Activated CD4-positive, alpha-beta T cell treated with anti-CD3 and anti-CD28 coated beads, Interleukin-2, Interleukin-4, amounts not matched to agents 100 ng/mL and 50 ng/mL, durations not matched to agents 16 hours and 8 hours (primary cell): Measurements from ENCODE around the gene SLC35E2B.
"Not testable (repeated sequence)": the region's sequence is repeated elsewhere in the genome, so short reads cannot be mapped to it uniquely, and the experiment has no call there.

ENCODE experiments used
- DNase-seq: peaks from one replicate; pipeline ENCODE4 v3.0.0-alpha.2; 2020; ENCODE audit warnings: low spot score

SLC35E2B gene

DNA sequence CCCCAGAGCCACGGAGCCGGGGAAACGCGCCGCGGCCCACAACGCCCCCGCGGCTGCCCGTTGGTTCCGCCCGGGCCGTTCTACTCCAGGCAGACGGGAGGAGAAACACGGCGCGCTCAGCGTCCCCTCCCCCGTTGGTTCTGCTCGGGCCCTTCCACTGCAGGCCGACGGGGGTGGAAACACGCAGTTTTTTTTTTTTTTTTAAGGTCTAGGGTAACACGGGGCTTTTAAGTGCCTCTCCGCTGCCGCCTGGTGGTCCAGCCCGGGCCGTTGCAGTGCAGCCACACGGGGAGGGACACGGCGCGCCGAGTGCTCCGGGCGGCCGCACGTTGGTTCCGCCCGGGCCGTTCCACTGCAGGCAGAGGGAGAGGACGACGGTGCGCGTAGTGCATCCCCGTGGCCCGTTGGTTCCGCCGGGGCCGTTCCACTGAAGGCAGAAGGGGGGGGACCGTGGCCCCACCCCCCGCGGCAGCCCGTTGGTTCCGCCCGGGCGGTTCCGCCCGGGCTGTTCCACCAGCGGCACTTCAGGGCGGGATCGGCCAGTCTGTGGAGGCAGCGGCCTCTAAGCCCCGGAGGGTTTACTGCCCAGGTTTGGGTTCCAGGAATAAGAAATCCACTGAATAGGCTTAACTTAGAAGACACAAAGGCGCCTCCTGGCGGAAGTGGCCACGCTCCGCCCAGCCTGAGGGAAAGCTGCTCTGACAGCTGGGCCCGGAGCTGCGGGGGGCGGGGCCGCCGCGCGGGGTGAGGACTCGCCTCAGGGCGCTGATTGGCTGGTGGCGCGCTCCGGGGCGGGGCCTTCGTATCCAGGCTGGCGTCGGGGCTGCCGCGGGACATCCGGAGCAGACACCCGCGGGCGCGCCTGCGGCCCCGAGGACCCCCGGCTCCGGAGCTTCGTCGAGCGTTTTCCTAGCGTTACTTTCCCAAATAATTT lies at the start of gene SLC35E2B:
SLC35E2B (minus strand) TSS at position 82 of the 934 bp plus-strand sequence. CDS start 16,096 bp downstream, outside the sequence.
- peak; percentile 88 for DNase-seq

DNA sequence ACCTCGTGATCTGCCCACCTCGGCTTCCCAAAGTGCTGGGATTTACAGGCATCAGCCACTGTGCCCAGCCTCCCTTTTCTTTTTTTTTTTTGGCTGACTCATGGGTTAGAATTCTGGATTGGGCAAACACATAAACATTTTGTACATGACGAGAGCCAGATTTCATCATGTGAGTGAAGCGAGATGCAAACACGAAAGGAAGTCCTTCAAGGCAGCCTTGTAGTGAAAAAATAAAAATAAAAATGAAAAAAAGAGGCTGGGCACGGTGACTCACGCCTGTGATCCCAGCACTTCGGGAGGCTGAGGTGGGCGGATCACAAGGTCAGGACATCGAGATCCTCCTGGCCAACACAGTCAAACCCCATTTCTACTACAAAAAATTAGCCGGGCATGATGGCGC lies 48.4 kb upstream of the SLC35E2B start:
- DNase-seq: not testable (repeated sequence)

DNA sequence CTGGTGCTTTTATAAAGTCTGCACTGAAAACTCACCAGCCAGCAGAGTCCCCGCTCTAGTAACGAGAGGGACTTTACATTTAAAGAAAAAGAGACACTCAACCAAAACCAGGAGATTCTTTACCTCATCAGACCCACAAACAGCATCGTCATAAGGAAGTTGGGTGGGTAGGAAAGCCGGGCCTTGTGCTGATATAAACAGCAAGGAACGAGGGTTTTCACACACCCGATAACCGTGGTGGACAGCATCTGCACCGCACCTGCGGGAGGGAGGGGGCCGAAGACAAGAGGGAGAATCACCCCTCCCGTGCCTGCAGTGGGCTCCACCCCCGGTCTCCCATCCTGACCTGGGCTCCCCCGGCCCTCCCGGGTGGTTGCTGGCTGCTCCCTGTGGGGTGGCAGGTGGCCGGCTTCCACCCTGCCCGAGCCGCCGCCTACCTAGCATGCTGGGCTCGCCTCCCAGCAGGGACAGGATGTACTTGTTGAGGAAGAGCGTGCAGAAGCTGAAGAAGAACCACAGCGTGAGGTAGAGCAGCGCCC lies 46.3 kb upstream of the SLC35E2B start:
- not testable (repeated sequence) for DNase-seq

DNA sequence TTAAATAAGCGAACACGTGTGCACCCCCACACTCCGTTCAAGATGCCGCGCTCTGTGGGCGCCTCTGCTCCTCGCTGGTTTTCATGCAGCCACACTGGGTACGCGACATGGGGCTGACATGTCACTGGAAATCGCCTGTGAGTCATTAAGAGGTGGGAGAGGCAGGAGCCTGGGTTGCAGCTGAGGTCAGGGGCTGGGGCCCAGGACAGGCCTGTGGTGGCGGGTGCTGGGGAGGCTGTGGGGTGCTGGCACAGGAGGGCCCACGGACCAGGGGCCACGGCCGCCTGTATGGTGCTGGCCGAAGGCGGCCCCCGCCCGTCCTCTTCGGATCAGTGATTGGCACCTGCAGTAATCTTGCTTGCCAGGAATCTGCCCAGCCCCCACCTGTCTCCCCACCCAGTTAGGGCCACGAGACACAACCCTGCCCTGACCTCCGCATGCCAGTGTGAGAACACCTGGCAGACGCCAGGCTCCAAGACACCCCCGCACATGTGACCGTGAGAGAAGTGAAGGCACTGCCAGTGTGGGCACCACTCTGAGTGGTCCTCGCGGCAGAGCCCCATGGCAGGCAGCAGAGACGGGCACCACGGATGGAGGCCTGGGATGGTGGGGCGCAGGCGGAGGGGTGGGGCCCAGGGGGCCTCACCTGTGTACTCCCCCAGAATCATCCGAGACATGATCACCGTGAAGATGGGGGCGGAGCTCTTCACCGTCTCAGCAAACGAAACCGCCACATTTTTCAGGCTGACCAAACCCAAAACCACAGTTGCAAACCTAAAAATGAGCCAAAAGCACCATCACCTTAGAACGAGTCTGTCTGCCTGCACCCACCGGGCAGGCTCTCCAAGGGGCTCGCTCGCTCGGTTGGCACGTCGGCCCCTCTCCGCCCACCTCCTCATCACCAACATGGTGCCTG lies 45.3 kb upstream of the SLC35E2B start:
- not testable (repeated sequence) for DNase-seq

DNA sequence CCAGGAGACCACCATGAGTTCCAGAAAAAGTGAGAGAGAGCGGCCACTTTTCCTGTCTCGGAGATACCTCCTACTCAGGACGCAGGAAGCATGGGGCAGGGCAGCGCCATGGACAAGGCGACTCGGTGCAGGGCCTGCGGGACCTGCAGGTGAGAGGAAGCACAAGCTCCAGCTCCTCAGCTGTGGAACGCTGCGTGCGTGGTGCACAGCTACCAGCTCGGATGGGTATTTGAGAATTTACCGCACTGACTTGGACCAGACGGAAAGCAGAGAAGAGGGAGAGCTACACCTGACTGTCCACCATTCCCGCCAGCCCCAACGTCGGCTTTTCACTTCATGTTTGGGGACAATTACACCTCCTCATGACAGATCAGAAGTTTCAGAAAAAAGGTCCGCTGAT lies 39.8 kb upstream of the SLC35E2B start:
- DNase-seq: no peak

DNA sequence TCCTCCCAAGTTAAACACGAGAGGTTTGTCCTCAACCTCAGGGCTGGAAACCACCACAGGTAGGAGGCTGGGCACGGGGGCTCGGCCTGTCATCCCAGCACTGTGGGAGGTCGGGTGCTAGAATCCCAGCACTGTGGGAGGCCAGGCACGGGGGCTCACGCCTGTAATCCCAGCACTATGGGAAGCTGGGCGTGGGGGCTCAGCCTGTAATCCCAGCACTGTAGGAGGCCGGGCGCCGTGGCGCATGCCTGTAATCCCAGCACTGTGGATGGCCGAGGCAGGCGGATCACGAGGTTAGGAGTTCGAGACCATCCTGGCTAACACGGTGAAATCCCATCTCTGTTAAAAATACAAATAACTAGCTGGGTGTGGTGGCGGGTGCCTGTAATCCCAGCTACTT lies 38.3 kb upstream of the SLC35E2B start:
- DNase-seq: no peak

DNA sequence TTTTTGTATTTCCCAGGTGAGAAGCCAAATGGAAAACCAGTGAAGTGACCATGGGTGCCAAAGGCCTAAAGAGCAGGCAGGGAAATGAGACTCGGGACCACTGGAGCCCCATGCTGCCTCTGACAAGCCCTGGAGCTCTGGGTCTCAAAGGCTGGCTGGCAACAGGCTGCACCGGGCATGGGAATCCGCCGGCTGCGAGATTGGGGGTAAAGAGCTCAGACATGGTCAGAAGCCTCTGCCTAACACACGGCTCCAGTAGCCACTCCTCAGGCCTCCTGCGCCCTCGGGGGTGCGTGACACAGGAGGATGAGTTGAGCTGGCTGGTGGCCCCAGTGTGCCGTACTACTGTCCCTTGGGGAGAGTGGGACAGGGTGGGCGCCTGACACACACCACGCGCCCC lies 37.6 kb upstream of the SLC35E2B start:
- DNase-seq: not testable (repeated sequence)

DNA sequence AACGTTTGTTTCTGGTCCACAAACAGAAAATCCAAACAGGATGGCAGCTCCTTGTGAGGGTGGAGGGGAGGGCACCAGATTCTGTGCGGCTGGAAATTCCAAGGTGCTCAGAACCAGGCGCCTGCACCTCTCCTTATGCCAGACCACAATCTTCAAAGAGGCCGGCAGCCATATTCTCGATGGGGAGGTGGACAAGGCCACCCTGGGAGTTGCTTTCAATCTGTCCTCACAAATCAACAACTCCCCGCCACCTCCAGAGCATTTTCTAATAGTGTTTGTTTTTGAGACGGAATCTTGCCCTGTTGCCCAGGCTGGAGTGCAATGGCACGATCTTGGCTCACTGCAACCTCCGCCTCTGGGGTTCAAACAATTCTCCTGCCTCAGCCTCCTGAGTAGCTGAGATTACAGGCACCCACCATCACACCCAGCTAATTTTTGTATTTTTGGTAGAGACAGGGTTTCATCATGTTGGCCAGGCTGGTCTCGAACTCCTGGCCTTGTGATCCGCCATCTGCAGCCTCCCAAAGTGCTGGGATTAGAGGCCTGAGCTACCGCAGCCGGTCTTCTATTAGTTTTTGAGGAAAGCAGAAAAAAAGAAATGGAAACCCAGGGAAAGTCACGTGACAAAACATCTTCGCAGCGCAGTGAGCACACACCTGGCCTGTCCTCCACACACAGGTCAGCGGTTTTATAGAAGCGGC lies 36.7 kb upstream of the SLC35E2B start:
- not testable (repeated sequence) for DNase-seq

DNA sequence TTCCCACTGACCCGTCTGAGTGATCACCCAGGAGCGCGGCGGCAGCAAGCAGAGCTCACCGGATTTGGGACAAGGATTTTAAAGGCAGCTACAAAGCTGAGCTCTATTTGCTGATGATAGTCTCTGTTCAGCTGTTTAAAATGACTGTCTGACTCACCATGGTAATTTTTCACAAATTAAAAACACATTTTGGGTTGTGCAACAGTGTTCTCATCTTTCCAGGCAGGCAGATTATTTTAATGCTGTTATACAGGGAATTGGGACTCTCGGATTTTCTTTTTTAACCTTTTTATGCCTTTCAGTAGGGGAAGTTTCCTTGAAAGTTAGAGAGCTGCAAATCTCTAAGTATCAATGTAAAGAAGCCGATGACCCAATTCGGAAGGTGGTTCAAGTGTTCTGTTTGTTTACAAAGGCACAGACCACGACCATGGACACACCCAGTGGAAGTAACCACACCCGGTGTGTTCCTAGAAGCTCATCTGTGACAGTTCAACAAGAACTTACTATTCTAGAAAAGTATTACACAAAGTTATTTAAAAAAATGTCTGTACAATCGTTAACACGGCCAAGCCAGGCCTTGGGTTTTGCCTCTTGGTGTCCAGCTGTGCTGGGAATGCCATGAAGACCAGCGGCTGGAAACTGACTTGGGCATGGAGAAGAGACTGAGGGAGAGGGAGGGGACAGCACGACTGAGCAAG lies 35.9 kb upstream of the SLC35E2B start:
- peak; percentile 11 for DNase-seq

DNA sequence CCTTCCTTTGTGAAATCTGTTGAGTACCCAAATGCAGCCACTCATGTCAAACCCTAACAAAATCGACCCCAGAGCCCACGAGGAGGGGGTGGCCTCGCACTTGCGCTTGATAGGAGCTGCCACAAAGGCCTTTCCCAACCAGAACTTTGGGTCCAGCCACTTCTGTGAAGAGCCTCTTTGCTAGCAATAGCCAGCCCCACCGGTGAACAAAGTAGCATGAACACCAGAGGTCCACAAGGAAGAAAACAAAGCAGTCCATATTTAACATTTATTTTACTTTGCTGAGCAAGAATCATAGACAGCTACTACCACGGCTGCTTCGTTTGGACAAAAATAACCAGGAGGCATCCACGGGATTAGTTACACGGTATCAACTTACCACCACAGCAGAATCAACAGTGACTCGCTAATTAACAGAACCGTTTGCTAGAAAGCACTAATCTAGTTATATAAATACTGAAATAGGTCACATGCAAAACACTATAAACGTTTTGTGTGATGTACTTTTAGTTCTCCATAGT lies 34.6 kb upstream of the SLC35E2B start:
- not testable (repeated sequence) for DNase-seq

DNA sequence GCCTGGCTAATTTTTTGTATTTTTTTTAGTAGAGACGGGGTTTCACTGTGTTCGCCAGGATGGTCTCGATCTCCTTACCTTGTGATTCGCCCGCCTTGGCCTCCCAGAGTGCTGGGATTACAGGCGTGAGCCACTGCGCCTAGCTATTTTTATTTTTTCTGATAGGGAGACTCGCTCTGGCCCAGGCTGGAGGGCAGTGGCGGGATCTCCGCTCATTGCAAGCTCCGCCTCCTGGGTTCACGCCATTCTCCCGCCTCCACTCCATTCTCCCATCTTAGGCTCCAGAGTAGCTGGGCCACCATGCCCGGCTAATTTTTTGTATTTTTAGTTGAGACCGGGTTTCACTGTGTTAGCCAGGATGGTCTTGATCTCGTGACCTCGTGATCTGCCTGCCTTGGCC lies 33.5 kb upstream of the SLC35E2B start:
- not testable (repeated sequence) for DNase-seq

DNA sequence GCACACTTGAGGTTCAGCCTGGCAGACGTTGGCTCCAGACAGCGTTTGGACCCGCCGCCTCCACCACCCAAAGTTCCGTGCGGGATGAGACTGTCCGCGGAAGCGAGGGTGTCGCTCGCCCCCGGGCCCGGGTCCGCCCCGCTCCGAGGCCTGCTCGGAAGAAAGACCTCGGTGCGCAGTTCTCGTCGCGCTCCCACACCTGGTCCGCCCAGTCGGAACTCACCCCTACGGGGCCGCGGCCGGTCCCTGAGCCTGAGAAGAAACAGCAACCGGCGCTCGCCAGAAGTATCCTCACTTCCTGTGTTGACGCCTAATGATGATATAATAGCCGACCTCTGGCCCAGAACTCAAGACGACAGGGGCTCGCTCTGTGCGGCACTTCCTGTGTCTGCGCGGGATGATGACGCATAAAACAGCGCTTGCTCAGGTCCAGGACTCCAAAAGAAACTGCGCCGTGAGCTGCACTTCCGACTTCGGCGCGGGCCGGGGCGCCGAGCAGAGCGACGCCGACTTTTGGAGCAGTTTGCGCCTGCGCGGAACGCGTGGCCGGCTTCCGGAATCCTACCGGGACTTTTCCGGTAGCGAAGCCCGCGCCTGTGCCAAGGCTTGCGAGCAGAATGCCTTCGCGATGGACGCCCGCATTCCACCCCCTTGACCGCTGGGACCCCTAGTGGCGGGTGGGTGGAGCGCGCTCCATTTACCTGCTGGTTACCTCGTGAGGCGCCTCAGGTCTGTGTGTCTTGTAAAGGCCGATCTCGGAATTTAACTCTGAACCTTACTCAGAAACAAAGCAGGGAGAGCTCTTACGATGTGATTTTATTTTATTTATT lies 31.7 kb upstream of the SLC35E2B start, which contains the start of gene CDK11A:
CDK11A (minus strand) TSS at position 323 of the 830 bp plus-strand sequence. CDS start 1,539 bp downstream, outside the sequence.
- DNase-seq: peak; percentile 99

DNA sequence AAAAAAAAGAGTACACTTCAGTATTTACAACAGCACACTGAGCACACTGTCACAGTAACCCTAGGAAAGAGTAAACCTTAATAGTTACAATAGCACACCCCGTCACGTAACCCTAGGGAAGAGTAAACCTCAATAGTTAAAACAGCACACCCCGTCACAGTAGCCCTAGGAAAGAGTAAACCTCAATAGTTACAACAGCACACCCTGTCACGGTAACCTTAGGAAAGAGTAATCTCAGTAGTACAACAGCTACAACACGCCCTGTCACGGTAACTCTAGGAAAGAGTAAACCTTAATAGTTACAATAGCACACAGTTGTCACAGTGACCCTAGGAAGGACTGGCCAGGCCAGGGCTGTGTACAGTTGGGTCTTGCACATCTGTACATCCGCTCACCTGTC lies 28.6 kb upstream of the SLC35E2B start:
- DNase-seq: no peak

DNA sequence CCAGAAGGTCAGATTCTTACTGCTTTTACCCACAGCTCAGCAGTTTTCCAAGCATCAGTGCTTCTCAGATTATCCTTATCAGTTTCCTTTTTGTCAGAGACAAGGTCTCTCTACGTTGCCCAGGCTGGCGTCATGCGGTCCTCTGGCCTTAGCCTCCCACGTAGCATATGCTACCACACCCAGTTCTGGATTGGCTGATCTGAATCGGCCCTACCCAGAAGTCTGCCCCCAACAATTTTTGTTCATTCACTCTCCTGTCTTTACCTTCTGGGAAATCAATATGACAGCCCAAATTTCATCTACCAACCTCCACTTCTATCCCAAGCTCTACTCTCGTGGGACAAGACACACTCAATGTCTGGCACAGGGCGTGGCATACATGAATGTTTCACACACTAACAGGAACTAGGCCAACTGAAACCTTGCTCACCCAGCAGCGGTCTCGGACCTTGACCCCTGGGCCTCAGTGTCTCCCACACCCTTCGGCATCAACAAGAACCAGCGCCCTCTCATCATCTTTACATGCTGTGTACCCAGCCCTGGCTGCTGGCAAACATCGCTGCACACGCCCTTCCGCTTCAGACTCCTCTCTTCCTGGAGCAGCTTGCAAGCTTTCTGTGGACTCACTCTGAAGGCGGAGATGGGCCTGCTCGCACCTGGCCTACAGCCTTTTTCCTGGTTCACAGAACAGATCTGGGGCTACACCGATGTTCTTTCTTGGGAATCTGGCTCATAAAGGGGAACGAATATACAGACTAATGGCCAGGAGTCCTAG lies 22.7 kb upstream of the SLC35E2B start:
- DNase-seq: not testable (repeated sequence)

DNA sequence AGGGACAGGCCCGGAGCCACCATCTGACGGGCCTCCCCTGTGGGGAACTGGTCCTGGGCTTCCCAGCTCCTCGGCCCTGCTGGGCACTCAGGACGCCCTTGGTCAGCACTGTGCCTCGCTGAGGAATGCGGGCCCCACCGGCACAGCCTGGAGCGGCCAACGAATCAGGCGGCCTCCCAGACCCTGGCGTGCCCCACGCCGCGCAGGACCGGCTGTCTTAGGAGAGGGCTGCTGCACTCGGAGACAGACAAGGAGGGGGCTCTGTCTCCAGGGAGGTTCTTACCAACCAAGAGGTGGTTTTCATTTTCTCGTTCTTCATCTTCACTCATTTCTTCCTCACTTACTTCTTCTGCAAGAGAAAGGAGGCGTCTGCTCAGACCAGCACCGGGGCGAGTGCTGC lies 15.3 kb upstream of the SLC35E2B start:
- not testable (repeated sequence) for DNase-seq

DNA sequence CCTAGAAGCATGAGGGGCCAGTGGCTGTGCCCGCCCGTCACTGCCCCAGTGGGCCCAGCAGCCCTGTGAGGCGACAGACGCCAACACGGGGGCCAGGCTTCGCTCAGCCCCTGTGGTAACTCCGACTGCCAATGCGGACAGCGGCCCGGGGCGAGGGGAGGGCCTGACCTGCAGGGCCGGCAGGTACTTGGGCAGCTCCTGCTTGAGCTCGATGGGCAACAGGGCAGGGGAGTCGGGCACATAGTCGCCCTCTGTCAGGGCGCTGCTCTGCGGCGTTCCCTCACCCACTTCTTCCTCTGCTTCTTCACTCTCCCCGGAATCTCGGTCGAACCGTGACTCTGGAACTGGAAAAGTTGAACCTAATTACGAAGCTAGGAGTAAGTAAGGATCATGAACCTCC lies 14.6 kb upstream of the SLC35E2B start:
- DNase-seq: not testable (repeated sequence)

DNA sequence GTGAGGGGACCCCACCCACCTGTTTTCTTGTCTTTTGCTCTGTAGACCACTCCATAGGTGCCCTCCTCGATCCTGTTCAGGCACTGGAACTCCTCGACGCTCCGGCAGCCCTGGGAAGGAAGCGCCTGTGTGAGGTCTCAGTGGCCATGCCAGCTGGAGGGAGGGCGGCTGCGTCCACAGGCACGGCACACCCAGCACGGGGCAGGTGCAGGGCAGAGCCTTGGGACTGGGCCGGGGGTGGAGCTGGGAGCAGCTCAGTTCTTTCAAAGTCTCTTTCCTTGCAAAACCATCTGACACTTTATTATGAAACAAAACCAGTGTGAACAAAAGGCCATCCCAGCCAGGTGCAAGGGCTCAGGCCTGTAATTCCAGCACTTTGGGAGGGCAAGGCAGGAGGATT lies 13.0 kb upstream of the SLC35E2B start:
- DNase-seq: not testable (repeated sequence)

DNA sequence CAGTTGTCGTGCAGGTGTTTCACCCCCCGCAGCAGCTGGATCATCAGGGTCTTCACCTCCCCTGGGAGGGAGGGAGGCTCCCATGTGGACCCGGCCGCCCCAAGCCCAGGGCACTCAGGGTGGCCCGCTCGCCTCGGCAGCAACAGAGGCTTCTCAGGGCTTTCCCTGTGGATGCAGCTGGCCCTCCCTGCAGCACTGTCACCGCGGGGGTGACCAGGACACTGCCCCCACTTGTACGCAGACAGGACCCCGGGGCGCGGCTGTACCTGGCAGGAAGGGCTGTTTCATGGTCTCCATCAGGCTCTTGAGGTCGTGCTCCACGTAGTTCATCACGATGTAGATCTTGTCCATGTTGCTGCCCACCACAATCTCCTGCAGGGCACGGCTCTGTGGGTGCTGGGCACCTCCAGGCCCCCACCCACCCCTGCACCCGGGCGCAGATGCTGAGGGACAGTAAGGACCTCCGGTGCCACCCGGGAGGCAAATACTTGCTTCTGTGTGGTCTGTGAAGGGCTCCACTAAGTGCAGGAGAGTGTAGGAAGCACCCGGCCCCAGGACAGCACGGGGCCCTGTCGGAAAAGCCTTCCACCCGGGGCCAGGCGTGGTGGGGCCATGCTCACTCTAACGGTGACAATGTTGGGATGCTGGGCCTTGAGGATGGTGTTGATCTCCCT lies 11.8 kb upstream of the SLC35E2B start:
- not testable (repeated sequence) for DNase-seq
